ENCODE measurements around the gene SLC5A4. TPM values are rescaled to one million over a fixed set of nuclear protein-coding genes. Genes with fewer than 3 reads are reported as not detected.
A peak's percentile ranks its signal among the peaks of the same experiment; 100 is the strongest.

Gene SLC5A4
- total RNA-seq, 1 experiment from 2014 or later = not detected

GRCh38 chr22:32206774-32207758 lies 48.1 kb downstream of the SLC5A4 start:
- Mint-ChIP-seq H3K4me3 (ENCODE audit: unreplicated experiment) (no peak overlapping the region), H3K4me1 (ENCODE audit: low read depth, unreplicated experiment) (peaks cover 10% of the 10 kb centered on the region), H3K27me3 (ENCODE audit: insufficient read depth, unreplicated experiment) (no peaks in the 10 kb centered on the region), H3K36me3 (ENCODE audit: insufficient read depth, unreplicated experiment) (no peaks in the 10 kb centered on the region), H3K27ac (ENCODE audit: unreplicated experiment) (no peak overlapping the region), H3K9me3 (ENCODE audit: unreplicated experiment) (no peaks in the 10 kb centered on the region)
- ChIA-PET POLR2A (no interaction called here), CTCF (no interaction called here)
- Histone ChIP-seq H3K4me1 (no peaks in the 10 kb centered on the region), H3K36me3 (ENCODE audit: control insufficient read depth, insufficient read depth, low read length) (no peaks in the 10 kb centered on the region), H3K27me3 (replicated peaks; ENCODE audit: control insufficient read depth, insufficient read depth, low read length) (no peaks in the 10 kb centered on the region), H3K9me3 (no peaks in the 10 kb centered on the region), H3K4me3 (ENCODE audit: low read depth, low read length) (no peak overlapping the region)
- peak in 1 of 2 experiments; percentile 41 for DNase-seq
- peak; percentile 44 to 72 for TF ChIP-seq CTCF (IDR thresholded peaks at IDR 0.05; ENCODE audit: insufficient read depth in 1 of 2, low read depth in 1 of 2, low read length in 1 of 2, severe bottlenecking in 1 of 2, unreplicated experiment in 1 of 2)
- no TSS peak for BruUV-seq (replicated peaks)
- intact Hi-C loops (cut with micrococcal nuclease; ENCODE audit: unreplicated experiment) = loop anchor here (10.0 kb wide), 1 partner anchor 82 kb away; no protein-coding TSS in a partner anchor

- Histone ChIP-seq H3K4me3 (ENCODE audit: low read depth, low read length) (no peak overlapping the region), H3K9me3 (no peaks in the 10 kb centered on the region), H3K4me1 (no peaks in the 10 kb centered on the region), H3K27me3 (replicated peaks; ENCODE audit: control insufficient read depth, insufficient read depth, low read length) (no peaks in the 10 kb centered on the region), H3K36me3 (ENCODE audit: control insufficient read depth, insufficient read depth, low read length) (no peaks in the 10 kb centered on the region)
- no peaks in the 10 kb centered on the region for H3K9me3 Mint-ChIP-seq (ENCODE audit: unreplicated experiment)
- no peak overlapping the region for H3K4me3 Mint-ChIP-seq (ENCODE audit: unreplicated experiment)
- BruUV-seq (replicated peaks) = no TSS peak
- H3K4me1 Mint-ChIP-seq (ENCODE audit: low read depth, unreplicated experiment) = peaks cover 10% of the 10 kb centered on the region
- DNase-seq = no peak
- no peak for TF ChIP-seq CTCF (IDR thresholded peaks at IDR 0.05; ENCODE audit: insufficient read depth in 1 of 2, low read depth in 1 of 2, low read length in 1 of 2, severe bottlenecking in 1 of 2, unreplicated experiment in 1 of 2)
- H3K27ac Mint-ChIP-seq (ENCODE audit: unreplicated experiment) = no peak overlapping the region
- ChIA-PET POLR2A (no interaction called here), CTCF (interaction anchor here (2.3 kb wide), 1 partner anchor 60 kb away, joined by 16 read pairs; no protein-coding TSS in a partner anchor)
- intact Hi-C loops (cut with micrococcal nuclease; ENCODE audit: unreplicated experiment) = loop anchor here (1.0 to 10.0 kb wide), 2 partner anchors 81 to 236 kb away; no protein-coding TSS in a partner anchor
- H3K36me3 Mint-ChIP-seq (ENCODE audit: insufficient read depth, unreplicated experiment) = no peaks in the 10 kb centered on the region
- H3K27me3 Mint-ChIP-seq (ENCODE audit: insufficient read depth, unreplicated experiment) = no peaks in the 10 kb centered on the region
Measured at GRCh38 chr22:32205974-32206773, 49.0 kb downstream of the SLC5A4 start.

Data from Caco-2 (cell line).